PC-9 (cell line): ENCODE data around the gene SLC24A4. TPM values are rescaled to one million over a fixed set of nuclear protein-coding genes. Genes with fewer than 3 reads are reported as not detected.

ENCODE experiments used
- BruUV-seq: library from RNA; stranded (reverse); fragments of 400-500 nt; replicated peaks from 2 replicates; lab custom pipeline; 2021; lab: Mats Ljungman, UMichigan
- CTCF ChIA-PET: fragments of 300-600 bp; sonication (Branson Sonifier 250); formaldehyde crosslinking; loops from one replicate; lab custom pipeline; 2022; ENCODE audit warnings: antibody characterized with exemption; lab: Charles Lee
- POLR2A ChIA-PET: fragments of 300-600 bp; sonication (Branson Sonifier 250); formaldehyde crosslinking; loops from one replicate; lab custom pipeline; 2022; ENCODE audit warnings: antibody characterized with exemption; ENCODE audit not compliant: unreplicated experiment; lab: Charles Lee
- DNase-seq, 2 experiments: peaks; one replicate each; pipeline versions ENCODE4 v3.0.0 to v3.0.0-alpha.2; 2015 to 2022; ENCODE audit warnings: mixed read lengths in 1 of 2
- H2AFZ ChIP-seq: fragments of 200-600 bp; sonication (generic); 2 replicates; pipeline ENCODE4 v1.8.1; 2017; ENCODE audit warnings: antibody characterized with exemption
- H3F3A ChIP-seq: fragments of 200-600 bp; sonication (generic); 2 replicates; pipeline ENCODE4 v1.8.1; 2017; ENCODE audit warnings: antibody characterized with exemption, mild to moderate bottlenecking, low read depth; ENCODE audit not compliant: insufficient read depth
- H3K27ac ChIP-seq: fragments of 200-600 bp; sonication (generic); 2 replicates; pipeline ENCODE4 v1.6.1; 2016; ENCODE audit warnings: mixed run types
- H3K27me3 ChIP-seq: fragments of 200-600 bp; sonication (generic); 2 replicates; pipeline ENCODE4 v1.6.1; 2016; ENCODE audit warnings: low read depth, mixed run types; ENCODE audit not compliant: insufficient read depth
- H3K36me3 ChIP-seq: fragments of 200-600 bp; sonication (generic); 2 replicates; pipeline ENCODE4 v1.6.1; 2016; ENCODE audit warnings: low read depth, mixed run types
- H3K4me1 ChIP-seq: fragments of 200-600 bp; sonication (generic); replicated peaks from 2 replicates; pipeline ENCODE4 v1.6.1; 2016; ENCODE audit warnings: mixed run types; ENCODE audit not compliant: insufficient read depth
- H3K4me2 ChIP-seq: fragments of 200-600 bp; sonication (generic); 2 replicates; pipeline ENCODE4 v1.6.1; 2017; ENCODE audit warnings: mixed run types
- H3K4me3 ChIP-seq: fragments of 200-600 bp; sonication (generic); 2 replicates; pipeline ENCODE4 v1.6.1; 2016; ENCODE audit warnings: mixed run types
- H3K79me2 ChIP-seq: fragments of 200-600 bp; sonication (generic); 2 replicates; pipeline ENCODE4 v1.6.1; 2017; ENCODE audit warnings: low read depth, mixed run types
- H3K9me2 ChIP-seq: fragments of 200-600 bp; sonication (generic); 2 replicates; pipeline ENCODE4 v1.8.1; 2017; ENCODE audit warnings: mild to moderate bottlenecking; ENCODE audit not compliant: insufficient read depth
- H3K9me3 ChIP-seq: fragments of 200-600 bp; sonication (generic); 2 replicates; pipeline ENCODE4 v1.8.1; 2016; ENCODE audit warnings: low read depth; ENCODE audit not compliant: insufficient read depth
- H4K20me1 ChIP-seq: fragments of 200-600 bp; sonication (generic); 2 replicates; pipeline ENCODE4 v1.8.1; 2017; ENCODE audit not compliant: insufficient read depth
- CTCF ChIP-seq: fragments of 200-600 bp; sonication (generic); conservative IDR thresholded peaks from 2 replicates; pipeline ENCODE4 v1.6.1; 2017; ENCODE audit warnings: mixed run types, antibody characterized with exemption, mild to moderate bottlenecking, moderate library complexity
- EZH2 ChIP-seq: fragments of 200-600 bp; sonication (generic); IDR thresholded peaks from 2 replicates; pipeline ENCODE4 v1.8.0; 2017; ENCODE audit warnings: antibody characterized with exemption, low read depth
- intact Hi-C: fragments of 100-400 bp; cut with micrococcal nuclease; formaldehyde crosslinking; loops from one replicate; pipeline ENCODE4 v1.10.0; 2022; ENCODE audit not compliant: unreplicated experiment
- total RNA-seq: library from RNA; stranded (reverse); gene quantifications from 2 replicates; pipeline ENCODE4 v1.2.3, GENCODE V29; 2021

SLC24A4 gene
- total RNA-seq, 1 experiment from 2014 or later: not detected

- POLR2A ChIA-PET: no interaction called here
Measured at GRCh38 chr14:92443167-92443566, 120.2 kb downstream of the SLC24A4 start.

GRCh38 chr14:92443741-92444140 lies 120.8 kb downstream of the SLC24A4 start:
- Histone ChIP-seq H3K4me2 (no peak overlapping the region), H3K79me2 (no peaks in the 10 kb centered on the region), H3K4me1 (no peaks in the 10 kb centered on the region), H3K27ac (no peak overlapping the region), H3K36me3 (no peaks in the 10 kb centered on the region), H2AFZ (no peak overlapping the region), H3K27me3 (no peaks in the 10 kb centered on the region), H3K4me3 (no peak overlapping the region), H3K9me2 (no peaks in the 10 kb centered on the region), H3F3A (no peaks in the 10 kb centered on the region), H4K20me1 (no peaks in the 10 kb centered on the region), H3K9me3 (no peaks in the 10 kb centered on the region)
- TF ChIP-seq EZH2 (no peak), CTCF (no peak)
- intact Hi-C loops: no loop called here
- CTCF ChIA-PET: no interaction called here
- BruUV-seq: no TSS peak
- no peak for DNase-seq
- POLR2A ChIA-PET: no interaction called here

More at GRCh38 chr14:92443167-92443566, 120.2 kb downstream of the SLC24A4 start:
- DNase-seq: no peak
- BruUV-seq: no TSS peak
- Histone ChIP-seq H4K20me1 (no peaks in the 10 kb centered on the region), H3K4me3 (no peak overlapping the region), H3K27ac (no peak overlapping the region), H3F3A (no peaks in the 10 kb centered on the region), H2AFZ (no peak overlapping the region), H3K9me3 (no peaks in the 10 kb centered on the region), H3K36me3 (no peaks in the 10 kb centered on the region), H3K79me2 (no peaks in the 10 kb centered on the region), H3K4me2 (no peak overlapping the region), H3K9me2 (no peaks in the 10 kb centered on the region), H3K27me3 (no peaks in the 10 kb centered on the region), H3K4me1 (no peaks in the 10 kb centered on the region)
- intact Hi-C loops: no loop called here
- CTCF ChIA-PET: no interaction called here
- no peak for TF ChIP-seq EZH2
- no peak for TF ChIP-seq CTCF

- H3K36me3 ChIP-seq: no peaks in the 10 kb centered on the region
- no TSS peak for BruUV-seq
- POLR2A ChIA-PET: no interaction called here
- H3K27ac ChIP-seq: no peak overlapping the region
- no peak for DNase-seq
- H3K4me3 ChIP-seq: no peak overlapping the region
- H3K9me3 ChIP-seq: no peaks in the 10 kb centered on the region
- H3K4me2 ChIP-seq: no peak overlapping the region
- no peaks in the 10 kb centered on the region for H3F3A ChIP-seq
- no peaks in the 10 kb centered on the region for H3K9me2 ChIP-seq
- intact Hi-C loops: no loop called here
- TF ChIP-seq EZH2: no peak
- H2AFZ ChIP-seq: no peak overlapping the region
- H3K4me1 ChIP-seq: no peaks in the 10 kb centered on the region
- no peaks in the 10 kb centered on the region for H3K27me3 ChIP-seq
- H4K20me1 ChIP-seq: no peaks in the 10 kb centered on the region
- no peaks in the 10 kb centered on the region for H3K79me2 ChIP-seq
- CTCF ChIA-PET: no interaction called here
Measured at GRCh38 chr14:92446771-92447170, 123.8 kb downstream of the SLC24A4 start.

- ChIA-PET CTCF (no interaction called here), POLR2A (no interaction called here)
- no peak overlapping the region for H3K4me2 ChIP-seq
- H3K79me2 ChIP-seq: no peaks in the 10 kb centered on the region
- no peak overlapping the region for H3K27ac ChIP-seq
- no peaks in the 10 kb centered on the region for H3K9me3 ChIP-seq
- no peaks in the 10 kb centered on the region for H3K27me3 ChIP-seq
- no peak for DNase-seq
- H3K4me3 ChIP-seq: no peak overlapping the region
- BruUV-seq: no TSS peak
- intact Hi-C loops: no loop called here
- H3K36me3 ChIP-seq: no peaks in the 10 kb centered on the region
- no peak for TF ChIP-seq EZH2
- no peak for TF ChIP-seq CTCF
- H2AFZ ChIP-seq: no peak overlapping the region
- H3F3A ChIP-seq: no peaks in the 10 kb centered on the region
- H4K20me1 ChIP-seq: no peaks in the 10 kb centered on the region
- no peaks in the 10 kb centered on the region for H3K4me1 ChIP-seq
- no peaks in the 10 kb centered on the region for H3K9me2 ChIP-seq
Measured at GRCh38 chr14:92447416-92448197, 124.6 kb downstream of the SLC24A4 start.
